GM21576 (cell line): ENCODE measurements around the gene CACNA1G.

ENCODE experiments used
- ATAC-seq: cut with Tn5 transposase; IDR thresholded peaks from one replicate; pipeline ENCODE4 v1.9.1; 2021; ENCODE audit warnings: mild to moderate bottlenecking, moderate library complexity; ENCODE audit not compliant: unreplicated experiment

Gene CACNA1G

DNA sequence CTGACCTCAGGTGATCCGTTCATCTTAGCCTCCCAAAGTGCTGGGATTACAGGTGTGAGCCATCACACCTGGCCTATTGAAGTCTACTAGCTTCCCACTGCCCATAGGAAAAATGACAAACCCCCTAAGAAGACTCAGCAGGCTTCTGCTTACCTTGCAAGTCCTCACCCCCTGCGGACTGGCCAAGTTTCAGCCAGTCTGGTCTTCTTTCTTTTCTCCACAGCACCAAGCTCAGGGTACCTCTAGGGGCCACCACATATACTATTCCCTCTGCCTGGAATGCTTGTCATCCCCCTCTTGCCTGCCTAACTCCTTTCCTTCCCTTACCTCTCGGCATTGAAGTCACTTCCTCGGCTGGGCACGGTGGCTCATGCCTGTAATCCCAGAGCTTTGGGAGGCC, 105.3 kb downstream of the CACNA1G start:
- ATAC-seq, result no peak

DNA sequence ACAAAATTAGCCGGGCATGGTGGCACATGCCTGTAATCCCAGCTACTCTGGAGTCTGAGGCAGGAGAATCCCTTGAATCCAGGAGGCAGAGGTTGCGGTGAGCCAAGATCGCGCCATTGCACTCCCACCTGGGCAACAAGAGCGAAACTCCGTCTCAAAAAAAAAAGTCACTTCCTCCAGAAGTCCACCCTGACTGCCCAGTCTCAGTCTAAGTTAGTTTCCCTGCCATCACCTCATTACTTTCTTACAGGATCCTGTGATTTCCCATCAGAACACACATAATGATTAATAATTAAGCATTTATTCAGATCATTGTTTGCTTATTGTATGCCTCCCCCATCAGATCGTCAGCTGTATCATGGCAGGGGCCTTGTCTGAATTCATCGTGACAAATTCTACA, 105.8 kb downstream of the CACNA1G start:
- ATAC-seq, result no peak

DNA sequence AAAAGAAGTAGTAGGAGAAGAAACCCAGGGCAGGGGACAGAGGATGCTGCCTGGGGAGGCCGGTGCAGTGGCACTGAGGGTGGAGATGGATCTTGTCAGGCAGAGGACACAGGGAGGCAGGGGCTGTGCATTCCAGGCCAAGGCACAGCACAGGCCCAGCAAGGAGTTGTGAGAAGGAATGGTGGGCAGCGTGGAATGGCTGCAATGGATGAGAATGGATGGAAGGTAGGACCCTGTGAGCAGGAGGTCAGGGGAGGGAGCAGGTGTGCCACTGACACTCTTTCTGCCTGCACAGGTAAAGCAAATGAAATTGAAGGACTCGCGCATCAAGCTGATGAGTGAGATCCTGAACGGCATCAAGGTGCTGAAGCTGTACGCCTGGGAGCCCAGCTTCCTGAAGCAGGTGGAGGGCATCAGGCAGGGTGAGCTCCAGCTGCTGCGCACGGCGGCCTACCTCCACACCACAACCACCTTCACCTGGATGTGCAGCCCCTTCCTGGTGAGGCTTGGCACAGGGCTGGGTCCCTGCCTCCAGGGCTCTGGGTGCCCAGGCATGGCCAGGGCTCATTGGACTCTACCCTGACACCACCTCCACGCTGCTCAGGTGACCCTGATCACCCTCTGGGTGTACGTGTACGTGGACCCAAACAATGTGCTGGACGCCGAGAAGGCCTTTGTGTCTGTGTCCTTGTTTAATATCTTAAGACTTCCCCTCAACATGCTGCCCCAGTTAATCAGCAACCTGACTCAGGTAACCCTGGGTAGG, 106.9 kb downstream of the CACNA1G start:
- ATAC-seq, result no peak

DNA sequence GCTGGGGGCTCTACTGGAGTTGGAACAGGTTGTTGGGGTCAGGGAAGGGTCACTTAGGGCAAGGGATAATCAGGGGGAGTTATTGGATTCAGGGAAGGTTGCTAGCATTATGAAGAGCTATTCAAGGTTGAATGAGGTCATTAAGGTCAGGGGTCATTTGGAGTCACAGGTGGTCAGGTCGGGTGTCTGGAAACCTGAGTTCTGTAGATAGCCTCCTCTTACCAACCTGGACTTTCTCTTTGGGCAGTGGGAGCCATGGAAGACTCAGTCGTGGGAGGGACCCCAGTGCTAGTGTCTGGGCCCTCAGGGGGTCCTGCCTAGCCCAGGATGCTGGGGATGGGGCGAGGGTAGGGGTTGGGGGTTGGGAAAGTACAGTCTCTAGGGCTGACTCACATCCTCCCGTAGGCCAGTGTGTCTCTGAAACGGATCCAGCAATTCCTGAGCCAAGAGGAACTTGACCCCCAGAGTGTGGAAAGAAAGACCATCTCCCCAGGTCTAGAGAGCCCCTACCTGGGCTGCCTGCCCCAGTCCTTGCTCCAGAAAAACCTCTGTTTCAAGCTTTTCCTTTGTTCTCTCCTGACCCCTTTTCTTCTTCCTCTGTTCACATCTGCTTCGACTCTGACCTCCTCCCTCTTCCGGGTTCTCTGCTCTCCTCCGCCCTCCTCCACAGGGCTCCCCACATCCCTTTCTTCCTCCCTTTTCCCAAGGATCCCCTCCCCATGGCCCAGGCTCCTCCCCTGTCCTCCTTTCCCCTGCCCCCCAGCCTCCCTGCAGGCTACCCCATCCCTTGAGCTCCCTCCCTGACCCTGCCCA, 107.7 kb downstream of the CACNA1G start:
- ATAC-seq, result no peak

DNA sequence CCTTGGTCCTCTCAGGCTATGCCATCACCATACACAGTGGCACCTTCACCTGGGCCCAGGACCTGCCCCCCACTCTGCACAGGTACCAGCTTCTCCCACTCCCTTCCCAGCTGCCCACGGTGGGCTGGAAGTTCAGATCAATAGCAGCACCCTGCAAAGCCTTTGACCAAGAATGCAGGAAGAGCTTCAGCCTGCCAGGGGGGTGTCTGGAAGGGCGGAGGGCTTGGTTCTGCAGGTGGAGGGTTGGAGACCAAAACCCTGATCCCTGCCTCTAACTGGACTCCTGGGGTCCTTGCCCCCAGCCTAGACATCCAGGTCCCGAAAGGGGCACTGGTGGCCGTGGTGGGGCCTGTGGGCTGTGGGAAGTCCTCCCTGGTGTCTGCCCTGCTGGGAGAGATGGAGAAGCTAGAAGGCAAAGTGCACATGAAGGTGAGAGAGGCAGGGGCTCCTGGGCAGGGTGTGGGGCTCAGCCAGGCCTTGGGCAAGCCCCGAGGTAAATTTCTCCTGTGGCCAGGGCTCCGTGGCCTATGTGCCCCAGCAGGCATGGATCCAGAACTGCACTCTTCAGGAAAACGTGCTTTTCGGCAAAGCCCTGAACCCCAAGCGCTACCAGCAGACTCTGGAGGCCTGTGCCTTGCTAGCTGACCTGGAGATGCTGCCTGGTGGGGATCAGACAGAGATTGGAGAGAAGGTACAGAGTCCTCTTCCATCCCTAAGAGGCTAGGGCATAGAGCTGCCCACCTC, 108.5 kb downstream of the CACNA1G start:
- no peak for ATAC-seq

DNA sequence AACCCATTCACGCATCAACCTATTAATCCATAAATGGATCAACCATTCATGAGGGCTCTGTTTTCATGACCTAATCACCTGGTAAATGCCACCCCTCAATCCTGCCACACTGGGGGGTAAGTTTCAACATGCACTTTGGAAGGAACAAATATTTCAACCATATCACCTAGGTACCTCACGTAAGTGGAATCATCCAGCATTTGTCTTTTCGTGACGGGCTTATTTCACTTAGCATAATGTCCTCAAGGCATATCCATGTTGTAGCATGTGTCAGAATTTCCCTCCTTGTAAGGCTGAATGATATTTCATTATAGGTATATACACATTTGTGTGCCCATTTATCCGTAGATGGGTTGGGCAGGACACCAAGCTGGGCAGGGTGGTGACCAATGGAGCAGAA, 111.6 kb downstream of the CACNA1G start:
- no peak for ATAC-seq

DNA sequence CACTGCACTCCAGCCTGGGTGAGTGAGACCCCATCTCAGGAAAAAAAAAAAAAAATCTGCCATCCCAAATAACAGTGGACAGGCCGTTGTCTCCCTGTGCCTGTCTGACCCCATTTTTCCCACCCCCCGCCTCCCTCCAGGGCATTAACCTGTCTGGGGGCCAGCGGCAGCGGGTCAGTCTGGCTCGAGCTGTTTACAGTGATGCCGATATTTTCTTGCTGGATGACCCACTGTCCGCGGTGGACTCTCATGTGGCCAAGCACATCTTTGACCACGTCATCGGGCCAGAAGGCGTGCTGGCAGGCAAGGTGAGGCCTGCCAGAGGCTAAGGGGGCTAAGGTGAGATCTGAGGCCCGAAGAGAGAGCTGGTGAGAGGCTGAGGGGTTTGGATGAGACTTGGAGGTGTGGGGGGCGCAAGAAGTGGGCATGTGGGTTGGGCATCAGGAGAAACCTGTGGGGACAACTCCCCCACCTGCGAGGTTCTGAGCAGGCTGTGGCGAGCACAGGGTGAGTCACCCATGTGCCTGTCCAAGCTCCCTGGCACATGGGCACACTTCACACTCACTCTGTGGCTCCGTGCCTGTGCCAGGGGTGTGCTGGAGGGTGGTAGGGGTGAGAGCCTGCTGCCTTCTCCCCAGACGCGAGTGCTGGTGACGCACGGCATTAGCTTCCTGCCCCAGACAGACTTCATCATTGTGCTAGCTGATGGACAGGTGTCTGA, 112.5 kb downstream of the CACNA1G start:
- ATAC-seq, result no peak

DNA sequence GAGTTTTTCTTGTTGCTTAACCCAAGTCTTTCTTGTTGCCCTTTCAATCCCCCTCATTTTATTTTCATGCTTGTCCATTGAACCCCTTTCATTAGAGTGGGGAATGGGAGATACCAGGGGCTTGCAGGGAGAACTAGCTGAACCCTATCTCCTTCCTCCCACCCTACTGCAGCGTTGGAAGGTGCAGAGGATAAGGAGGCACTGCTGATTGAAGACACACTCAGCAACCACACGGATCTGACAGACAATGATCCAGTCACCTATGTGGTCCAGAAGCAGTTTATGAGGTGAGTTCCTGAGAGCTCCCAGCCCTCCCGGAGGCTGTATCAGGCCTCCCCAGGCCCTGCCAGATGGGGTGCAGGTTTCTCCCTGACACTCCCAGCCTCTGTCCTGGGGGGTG, 114.7 kb downstream of the CACNA1G start:
- ATAC-seq, result no peak

DNA sequence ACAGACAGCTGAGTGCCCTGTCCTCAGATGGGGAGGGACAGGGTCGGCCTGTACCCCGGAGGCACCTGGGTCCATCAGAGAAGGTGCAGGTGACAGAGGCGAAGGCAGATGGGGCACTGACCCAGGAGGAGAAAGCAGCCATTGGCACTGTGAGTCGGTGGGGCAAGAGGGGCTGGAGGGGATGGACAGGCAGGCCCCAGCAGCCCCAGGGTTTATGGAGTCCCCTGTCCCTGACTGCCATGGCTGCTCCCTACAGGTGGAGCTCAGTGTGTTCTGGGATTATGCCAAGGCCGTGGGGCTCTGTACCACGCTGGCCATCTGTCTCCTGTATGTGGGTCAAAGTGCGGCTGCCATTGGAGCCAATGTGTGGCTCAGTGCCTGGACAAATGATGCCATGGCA, 115.1 kb downstream of the CACNA1G start:
- ATAC-seq, result no peak

DNA sequence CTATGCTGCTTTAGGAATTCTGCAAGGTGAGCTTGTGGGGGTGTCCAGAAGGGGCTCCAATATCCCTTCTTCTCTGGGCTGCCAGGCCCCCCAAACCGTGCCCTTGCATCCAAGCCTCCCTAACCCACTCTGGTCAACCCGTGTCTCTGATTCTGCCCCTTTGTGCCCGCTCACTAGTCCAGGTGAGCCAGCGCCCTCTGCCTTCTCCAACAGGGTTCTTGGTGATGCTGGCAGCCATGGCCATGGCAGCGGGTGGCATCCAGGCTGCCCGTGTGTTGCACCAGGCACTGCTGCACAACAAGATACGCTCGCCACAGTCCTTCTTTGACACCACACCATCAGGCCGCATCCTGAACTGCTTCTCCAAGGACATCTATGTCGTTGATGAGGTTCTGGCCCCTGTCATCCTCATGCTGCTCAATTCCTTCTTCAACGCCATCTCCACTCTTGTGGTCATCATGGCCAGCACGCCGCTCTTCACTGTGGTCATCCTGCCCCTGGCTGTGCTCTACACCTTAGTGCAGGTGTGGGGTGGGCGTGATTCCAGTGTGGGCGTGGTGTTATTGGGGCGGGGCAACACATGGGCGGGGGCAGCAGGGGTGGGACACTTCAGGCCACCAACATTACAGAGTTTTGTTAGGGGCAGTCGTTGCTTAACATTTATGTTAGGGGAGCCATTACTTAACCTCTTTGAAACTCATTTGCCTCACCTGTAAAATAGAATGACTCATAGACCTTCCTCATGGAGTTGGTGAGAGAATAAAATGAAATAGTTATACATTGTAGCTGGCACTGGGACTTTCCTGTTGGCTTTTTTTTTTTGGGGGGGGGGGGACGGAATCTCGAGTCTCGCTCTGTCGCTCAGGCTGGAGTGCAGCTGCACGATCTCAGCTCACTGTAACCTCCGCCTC, 115.8 kb downstream of the CACNA1G start:
- ATAC-seq, result no peak
